HEK293 (cell line): Measurements from ENCODE around the gene TRIM56.
"Not testable (repeated sequence)": the region's sequence is repeated elsewhere in the genome, so short reads cannot be mapped to it uniquely, and the experiment has no call there.

Experiments used
- CTCF ChIA-PET: fragments of 350-600 bp; formaldehyde crosslinking; extraction: SDS; loops from one replicate; lab custom pipeline; 2021; ENCODE audit warnings: antibody characterized with exemption; lab: Yijun Ruan, JAX
- POLR2A ChIA-PET: fragments of 300-600 bp; formaldehyde crosslinking; extraction: SDS; loops from one replicate; lab custom pipeline; 2020; ENCODE audit warnings: antibody characterized with exemption, inconsistent platforms; lab: Yijun Ruan, JAX
- H3K27ac ChIP-seq: fragments of 200-500 bp; sonication (Bioruptor generic); 2 replicates; pipeline ENCODE4 v1.5.1; 2014; ENCODE audit warnings: low read depth, low read length, control low read depth, inconsistent platforms; ENCODE audit errors: extremely low read depth
- H3K36me3 ChIP-seq, 2 experiments: fragments of 200-500 bp in 1 of 2; sonication (Bioruptor generic) in 1 of 2; 1 replicate in 1 of 2; 2 replicates in 1 of 2; pipeline ENCODE4 v1.5.1; 2014 to 2017; ENCODE audit warnings: inconsistent platforms in 2 of 2, low read length in 2 of 2; ENCODE audit not compliant: control insufficient read depth in 2 of 2, insufficient read depth in 1 of 2
- H3K4me1 ChIP-seq: fragments of 200-500 bp; sonication (Bioruptor generic); 2 replicates; pipeline ENCODE4 v1.5.1; 2014; ENCODE audit warnings: mild to moderate bottlenecking, low read length, inconsistent platforms; ENCODE audit not compliant: control insufficient read depth, insufficient read depth
- H3K4me3 ChIP-seq: 2 replicates; pipeline ENCODE4 v1.5.1; 2011; ENCODE audit warnings: low read depth, mild to moderate bottlenecking, control low read depth, low read length, moderate library complexity
- H3K9me3 ChIP-seq: fragments of 200-500 bp; sonication (Bioruptor generic); 2 replicates; pipeline ENCODE4 v1.5.1; 2014; ENCODE audit warnings: low read depth, low read length, inconsistent platforms; ENCODE audit not compliant: control insufficient read depth, insufficient read depth
- KLF8 ChIP-seq: fragments of 450-650 bp; formaldehyde crosslinking; IDR thresholded peaks from 2 replicates; pipeline ENCODE4 v1.5.1; 2016; ENCODE audit warnings: missing biosample characterization, missing genetic modification characterization
- REST ChIP-seq: fragments of 450-650 bp; formaldehyde crosslinking; IDR thresholded peaks from 2 replicates; pipeline ENCODE4 v1.5.1; 2016; ENCODE audit warnings: missing biosample characterization, missing genetic modification characterization
- ZBTB1 ChIP-seq: fragments of 450-650 bp; formaldehyde crosslinking; IDR thresholded peaks from 2 replicates; pipeline ENCODE4 v1.5.1; 2016; ENCODE audit warnings: missing biosample characterization, missing genetic modification characterization
- ZNF112 ChIP-seq: fragments of 450-650 bp; formaldehyde crosslinking; IDR thresholded peaks from 2 replicates; pipeline ENCODE4 v1.5.0; 2017; ENCODE audit warnings: missing biosample characterization, missing genetic modification characterization
- ZNF155 ChIP-seq: fragments of 450-650 bp; formaldehyde crosslinking; IDR thresholded peaks from 2 replicates; pipeline ENCODE4 v1.5.1; 2016; ENCODE audit warnings: missing biosample characterization, missing genetic modification characterization
- ZNF600 ChIP-seq: fragments of 450-650 bp; formaldehyde crosslinking; IDR thresholded peaks from 2 replicates; pipeline ENCODE4 v1.5.1; 2016; ENCODE audit warnings: missing biosample characterization, missing genetic modification characterization
- TF ChIP-seq, protein P1 (sequence below): fragments of 450-650 bp; formaldehyde crosslinking; IDR thresholded peaks from 2 replicates; pipeline ENCODE4 v1.5.1; 2016; ENCODE audit warnings: missing biosample characterization, missing genetic modification characterization, low read depth
- TF ChIP-seq, protein P2 (sequence below): fragments of 450-650 bp; formaldehyde crosslinking; IDR thresholded peaks from 2 replicates; pipeline ENCODE4 v1.5.1; 2017; ENCODE audit warnings: missing biosample characterization, missing genetic modification characterization
- TF ChIP-seq, protein P3 (sequence below): fragments of 450-650 bp; formaldehyde crosslinking; IDR thresholded peaks from 2 replicates; pipeline ENCODE4 v1.5.1; 2016; ENCODE audit warnings: missing biosample characterization, missing genetic modification characterization

The TRIM56 gene

DNA sequence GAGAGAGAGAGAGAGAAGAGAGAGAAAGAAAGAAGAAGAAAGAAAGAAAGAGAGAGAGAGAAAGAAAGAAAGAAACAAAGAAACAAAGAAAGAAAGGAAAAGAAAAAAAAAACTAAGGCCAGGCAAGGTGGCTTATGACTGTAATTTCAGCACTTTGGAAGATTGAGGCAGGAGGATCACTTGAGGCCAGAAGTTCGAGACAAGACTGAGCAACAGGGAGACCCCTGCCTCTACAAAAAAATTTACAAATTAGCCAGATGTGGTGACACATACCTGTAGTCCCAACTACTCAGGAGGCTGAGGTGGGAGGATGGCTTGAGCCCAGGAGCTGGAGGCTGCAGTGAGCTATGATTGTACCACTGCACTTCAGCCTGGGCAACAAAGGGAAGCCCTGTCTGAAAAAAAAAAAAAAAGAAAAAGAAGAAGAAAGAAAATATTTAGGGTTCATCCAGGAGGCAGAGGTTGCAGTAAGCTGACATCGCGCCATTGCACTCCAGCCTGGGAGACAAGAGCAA, 44.4 kb downstream of the TRIM56 start:
- Histone ChIP-seq H3K27ac (no peak overlapping the region), H3K4me1 (peaks cover 2% of the 10 kb centered on the region; the same call in 1 of the 2 replicates), H3K9me3 (no peaks in the 10 kb centered on the region), H3K4me3 (no peak overlapping the region), H3K36me3 (no peaks in the 10 kb centered on the region)
- ChIA-PET POLR2A (interaction anchor here (0.6 kb wide), 2 partner anchors 164 to 1160 kb away, joined by 3 to 5 read pairs; no protein-coding TSS in a partner anchor), CTCF (interaction anchor here (0.6 to 1.6 kb wide), 3 partner anchors 9 to 252 kb away, joined by 3 to 4 read pairs (median 3); no protein-coding TSS in a partner anchor)
- TF ChIP-seq ZNF112 = no peak
- no peak for TF ChIP-seq KLF8 (tag by site-specific recombination)
- no peak for TF ChIP-seq REST (tag by site-specific recombination)
- TF ChIP-seq ZNF600 (tag by site-specific recombination) = no peak
- no peak for TF ChIP-seq ZBTB1 (tag by site-specific recombination)
- no peak for TF ChIP-seq ZNF155
- TF ChIP-seq, protein P1, sequence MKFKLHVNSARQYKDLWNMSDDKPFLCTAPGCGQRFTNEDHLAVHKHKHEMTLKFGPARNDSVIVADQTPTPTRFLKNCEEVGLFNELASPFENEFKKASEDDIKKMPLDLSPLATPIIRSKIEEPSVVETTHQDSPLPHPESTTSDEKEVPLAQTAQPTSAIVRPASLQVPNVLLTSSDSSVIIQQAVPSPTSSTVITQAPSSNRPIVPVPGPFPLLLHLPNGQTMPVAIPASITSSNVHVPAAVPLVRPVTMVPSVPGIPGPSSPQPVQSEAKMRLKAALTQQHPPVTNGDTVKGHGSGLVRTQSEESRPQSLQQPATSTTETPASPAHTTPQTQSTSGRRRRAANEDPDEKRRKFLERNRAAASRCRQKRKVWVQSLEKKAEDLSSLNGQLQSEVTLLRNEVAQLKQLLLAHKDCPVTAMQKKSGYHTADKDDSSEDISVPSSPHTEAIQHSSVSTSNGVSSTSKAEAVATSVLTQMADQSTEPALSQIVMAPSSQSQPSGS (tag by site-specific recombination) = no peak

DNA sequence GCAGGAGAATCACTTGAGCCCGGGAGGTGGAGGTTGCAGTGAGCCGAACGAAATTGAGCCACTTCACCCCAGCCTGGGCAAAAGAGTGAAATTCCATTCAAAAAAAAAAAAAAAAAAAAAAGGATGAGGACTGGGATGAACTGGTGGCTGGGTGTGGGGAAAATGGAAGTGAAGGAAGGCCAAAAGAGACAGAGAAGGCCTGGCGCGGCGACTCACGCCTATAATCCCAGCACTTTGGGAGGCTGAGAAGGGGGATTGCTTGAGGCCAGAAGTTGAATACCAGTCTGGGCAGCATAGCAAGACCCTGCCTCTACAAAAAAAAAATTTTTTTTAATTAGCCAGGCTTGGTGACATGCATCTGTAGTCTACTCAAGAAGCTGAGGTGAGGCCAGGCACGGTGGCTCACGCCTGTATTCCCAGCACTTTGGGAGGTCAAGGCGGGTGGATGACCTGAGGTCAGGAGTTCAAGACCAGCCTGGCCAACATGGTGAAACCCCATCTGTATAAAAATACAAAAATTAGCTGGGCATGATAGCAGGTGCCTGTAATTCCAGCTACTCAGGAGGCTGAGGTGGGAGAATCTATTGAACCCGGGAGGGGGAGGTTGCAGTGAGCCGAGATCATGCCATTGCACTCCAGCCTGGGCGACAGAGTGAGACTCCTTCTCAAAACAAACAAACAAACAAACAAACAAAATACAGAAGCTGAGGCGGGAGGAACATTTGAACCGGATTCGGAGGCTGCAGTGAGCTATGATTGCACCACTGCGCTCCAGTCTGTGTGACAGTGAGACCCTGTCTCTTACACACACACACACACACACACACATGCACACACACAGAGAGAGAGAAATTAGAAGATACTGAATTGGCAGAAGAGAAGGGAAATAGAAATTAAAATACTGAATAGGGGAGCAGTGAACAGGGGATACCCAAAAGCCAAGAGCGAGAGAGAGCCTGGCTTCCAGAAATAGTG, 47.6 kb downstream of the TRIM56 start:
- CTCF ChIA-PET = interaction anchor here (0.8 to 3.0 kb wide), 3 partner anchors 11 to 36 kb away, joined by 3 to 19 read pairs (median 4); no protein-coding TSS in a partner anchor

More for the DNA sequence above, 47.6 kb downstream of the TRIM56 start:
- H3K4me1 ChIP-seq, H3K27ac ChIP-seq, H3K4me3 ChIP-seq, H3K9me3 ChIP-seq, H3K36me3 ChIP-seq: not testable (repeated sequence)
- POLR2A ChIA-PET = interaction anchor here (0.6 kb wide), 1 partner anchor 32 kb away, joined by 6 read pairs; no protein-coding TSS in a partner anchor
- TF ChIP-seq, protein P2, sequence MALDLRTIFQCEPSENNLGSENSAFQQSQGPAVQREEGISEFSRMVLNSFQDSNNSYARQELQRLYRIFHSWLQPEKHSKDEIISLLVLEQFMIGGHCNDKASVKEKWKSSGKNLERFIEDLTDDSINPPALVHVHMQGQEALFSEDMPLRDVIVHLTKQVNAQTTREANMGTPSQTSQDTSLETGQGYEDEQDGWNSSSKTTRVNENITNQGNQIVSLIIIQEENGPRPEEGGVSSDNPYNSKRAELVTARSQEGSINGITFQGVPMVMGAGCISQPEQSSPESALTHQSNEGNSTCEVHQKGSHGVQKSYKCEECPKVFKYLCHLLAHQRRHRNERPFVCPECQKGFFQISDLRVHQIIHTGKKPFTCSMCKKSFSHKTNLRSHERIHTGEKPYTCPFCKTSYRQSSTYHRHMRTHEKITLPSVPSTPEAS = 0 out of 2 replicates have a peak, but pooled peaks have one; percentile 12
- TF ChIP-seq, protein P3, sequence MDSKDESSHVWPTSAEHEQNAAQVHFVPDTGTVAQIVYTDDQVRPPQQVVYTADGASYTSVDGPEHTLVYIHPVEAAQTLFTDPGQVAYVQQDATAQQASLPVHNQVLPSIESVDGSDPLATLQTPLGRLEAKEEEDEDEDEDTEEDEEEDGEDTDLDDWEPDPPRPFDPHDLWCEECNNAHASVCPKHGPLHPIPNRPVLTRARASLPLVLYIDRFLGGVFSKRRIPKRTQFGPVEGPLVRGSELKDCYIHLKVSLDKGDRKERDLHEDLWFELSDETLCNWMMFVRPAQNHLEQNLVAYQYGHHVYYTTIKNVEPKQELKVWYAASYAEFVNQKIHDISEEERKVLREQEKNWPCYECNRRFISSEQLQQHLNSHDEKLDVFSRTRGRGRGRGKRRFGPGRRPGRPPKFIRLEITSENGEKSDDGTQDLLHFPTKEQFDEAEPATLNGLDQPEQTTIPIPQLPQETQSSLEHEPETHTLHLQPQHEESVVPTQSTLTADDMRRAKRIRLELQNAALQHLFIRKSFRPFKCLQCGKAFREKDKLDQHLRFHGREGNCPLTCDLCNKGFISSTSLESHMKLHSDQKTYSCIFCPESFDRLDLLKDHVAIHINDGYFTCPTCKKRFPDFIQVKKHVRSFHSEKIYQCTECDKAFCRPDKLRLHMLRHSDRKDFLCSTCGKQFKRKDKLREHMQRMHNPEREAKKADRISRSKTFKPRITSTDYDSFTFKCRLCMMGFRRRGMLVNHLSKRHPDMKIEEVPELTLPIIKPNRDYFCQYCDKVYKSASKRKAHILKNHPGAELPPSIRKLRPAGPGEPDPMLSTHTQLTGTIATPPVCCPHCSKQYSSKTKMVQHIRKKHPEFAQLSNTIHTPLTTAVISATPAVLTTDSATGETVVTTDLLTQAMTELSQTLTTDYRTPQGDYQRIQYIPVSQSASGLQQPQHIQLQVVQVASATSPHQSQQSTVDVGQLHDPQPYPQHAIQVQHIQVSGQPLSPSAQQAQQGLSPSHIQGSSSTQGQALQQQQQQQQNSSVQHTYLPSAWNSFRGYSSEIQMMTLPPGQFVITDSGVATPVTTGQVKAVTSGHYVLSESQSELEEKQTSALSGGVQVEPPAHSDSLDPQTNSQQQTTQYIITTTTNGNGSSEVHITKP (tag by site-specific recombination) = peak; percentile 49
